GM23248 (cell line): ENCODE data around the gene ASB3.

ENCODE experiments used
- EZH2 ChIP-seq: fragments of 200-600 bp; sonication (generic); IDR thresholded peaks from 2 replicates; pipeline ENCODE4 v1.6.1; 2018; ENCODE audit warnings: antibody characterized with exemption, mild to moderate bottlenecking; ENCODE audit not compliant: insufficient read depth, poor library complexity, severe bottlenecking
- EZH2phosphoT487 ChIP-seq: fragments of 200-600 bp; sonication (generic); IDR thresholded peaks from 2 replicates; pipeline ENCODE4 v1.6.1; 2018; ENCODE audit warnings: antibody characterized with exemption, moderate library complexity, mild to moderate bottlenecking, low read depth; ENCODE audit not compliant: insufficient read depth

DNA sequence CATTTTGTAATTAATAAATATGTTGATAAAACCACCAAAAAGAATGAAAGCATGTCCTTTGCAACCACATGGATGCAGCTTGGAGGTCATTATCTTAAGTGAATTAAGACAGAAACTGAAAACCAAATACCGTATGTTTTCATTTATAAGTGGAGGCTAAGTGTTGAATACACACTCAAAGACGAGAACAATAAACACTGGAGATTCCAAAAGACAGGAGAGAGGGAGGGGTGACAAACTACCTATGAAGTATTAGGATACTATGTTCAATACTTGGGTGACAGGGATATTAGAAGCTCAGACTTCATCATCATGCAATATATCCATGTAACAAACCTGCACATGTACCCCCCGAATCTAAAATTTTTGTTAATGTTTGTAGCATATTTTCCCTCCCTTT is 7.1 kb upstream of the ASB3 start:
- TF ChIP-seq EZH2phosphoT487 (no peak), EZH2 (no peak)
